Measurements from ENCODE around the gene PHF1. TPM values are rescaled to one million over a fixed set of nuclear protein-coding genes. Genes with fewer than 3 reads are reported as not detected.
A peak's percentile ranks its signal among the peaks of the same experiment; 100 is the strongest.
"Not testable (repeated sequence)": the region's sequence is repeated elsewhere in the genome, so short reads cannot be mapped to it uniquely, and the experiment has no call there.

Gene PHF1
- total RNA-seq (2013) = 17.8 TPM
- polyA plus RNA-seq (10 to 100 TPM in 1 of 3 donors, 1 to 10 TPM in 2; 3.0 to 90.2 (median 3.5) TPM), polyA minus RNA-seq (12.4 and 14.4 TPM in 2 replicates), total RNA-seq (28.8 to 59.2 (median 41.8) reads per million in 11 experiments)

DNA sequence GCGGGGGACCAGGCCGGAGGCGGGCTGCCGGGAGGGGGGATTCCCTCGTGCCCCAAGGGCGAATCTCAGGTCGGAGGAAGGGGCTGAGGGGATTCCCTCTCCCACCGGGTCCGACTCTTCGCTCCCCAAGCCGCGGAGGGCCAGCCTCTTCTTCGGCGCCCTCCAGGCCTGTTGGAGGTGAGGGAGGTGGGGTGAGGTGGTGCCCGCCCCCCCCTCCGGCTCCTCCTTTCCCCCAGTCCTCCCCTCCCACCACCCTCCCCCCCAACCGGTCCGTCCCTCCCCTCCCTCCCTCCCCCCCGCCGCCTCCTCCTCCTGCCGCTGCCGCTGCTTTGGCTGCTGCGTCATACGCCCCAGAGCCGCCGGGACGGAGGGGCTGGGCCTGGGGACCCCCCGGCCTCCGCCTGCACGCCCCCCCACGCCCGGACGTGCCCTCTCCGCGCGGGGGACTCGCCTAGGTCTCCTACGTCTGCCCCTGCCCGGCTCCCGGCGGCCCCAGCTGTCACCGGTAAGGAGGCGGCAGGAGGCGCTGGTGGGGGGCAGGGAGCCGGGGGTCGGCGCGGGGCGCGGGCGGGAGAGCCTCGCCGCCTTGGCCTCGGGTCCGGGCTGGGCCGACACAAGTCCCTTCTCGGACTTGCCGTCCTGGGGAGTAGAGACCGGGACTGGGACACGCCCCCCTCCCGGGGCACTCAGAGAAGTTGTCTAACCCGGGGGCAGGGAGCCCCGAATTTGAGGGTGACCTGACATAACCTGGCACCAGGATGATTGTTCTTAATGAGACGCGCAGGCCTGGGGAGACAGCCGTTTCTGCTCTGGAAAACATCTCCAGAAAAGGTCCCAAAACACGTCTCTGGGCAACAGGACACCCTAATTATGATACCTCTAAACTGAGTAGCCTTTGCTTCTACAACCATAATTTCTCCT lies at the start of gene PHF1:
PHF1 (plus strand) TSS at position 304 of the 921 bp plus-strand sequence. CDS start 1,250 bp downstream, outside the sequence.
- peak within 1 kb of the TSS; percentile 82 to 95 for H3K4me3 Mint-ChIP-seq
- Histone ChIP-seq H3K4me1 (ENCODE audit: control insufficient read depth in 1 of 2, insufficient read depth in 2 of 2, low read length in 2 of 2) (peaks cover 12 to 37% of the 10 kb centered on the region in 2 donors), H2AFZ (ENCODE audit: insufficient read depth, low read depth, low read length, poor library complexity, severe bottlenecking) (peak within 1 kb of the TSS; percentile 85), H3K9ac (ENCODE audit: insufficient read depth, low read length, poor library complexity, severe bottlenecking) (peak within 1 kb of the TSS; percentile 84), H3K27ac (ENCODE audit: low read depth in 1 of 2, low read length in 2 of 2) (peak within 1 kb of the TSS; percentile 81 to 89), H3K27me3 (ENCODE audit: control insufficient read depth in 2 of 2, insufficient read depth in 2 of 2, low read length in 2 of 2) (no peaks in the 10 kb centered on the region), H3K4me3 (replicated peaks in 1 of 3; ENCODE audit: low read depth in 2 of 3, low read length in 3 of 3) (peak within 1 kb of the TSS; percentile 68 to 94 (median 69)), H3K4me2 (replicated peaks; ENCODE audit: extremely low read depth, low read length, poor library complexity, severe bottlenecking) (peak within 1 kb of the TSS; percentile 92), H3K9me3 (replicated peaks in 1 of 2; ENCODE audit: control insufficient read depth in 1 of 2, insufficient read depth in 1 of 2, low read length in 2 of 2) (no peaks in the 10 kb centered on the region), H3K36me3 (replicated peaks in 1 of 2; ENCODE audit: control insufficient read depth in 1 of 2, insufficient read depth in 2 of 2, low read length in 2 of 2) (peaks cover 8 to 53% of the 10 kb centered on the region in 2 donors), H3K79me2 (ENCODE audit: insufficient read depth, low read length) (peaks cover 9% of the 10 kb centered on the region), H4K20me1 (ENCODE audit: insufficient read depth, low read length) (peaks cover 4% of the 10 kb centered on the region)
- no peaks in the 10 kb centered on the region for H3K9me3 Mint-ChIP-seq
- intact Hi-C loops (cut with micrococcal nuclease) = loop anchor here in 1 of 2 donors (1.0 to 10.0 kb wide), 3 partner anchors 20 to 206 kb away; partner anchors contain the start of genes HSD17B8, KIFC1, RING1 and RXRB
- H3K27ac Mint-ChIP-seq = peak within 1 kb of the TSS; percentile 94 to 97 (median 95)
- peaks cover 43 to 49% of the 10 kb centered on the region in 2 donors for H3K36me3 Mint-ChIP-seq
- peaks cover 28% of the 10 kb centered on the region for H3K4me1 Mint-ChIP-seq
- TF ChIP-seq, protein P1, sequence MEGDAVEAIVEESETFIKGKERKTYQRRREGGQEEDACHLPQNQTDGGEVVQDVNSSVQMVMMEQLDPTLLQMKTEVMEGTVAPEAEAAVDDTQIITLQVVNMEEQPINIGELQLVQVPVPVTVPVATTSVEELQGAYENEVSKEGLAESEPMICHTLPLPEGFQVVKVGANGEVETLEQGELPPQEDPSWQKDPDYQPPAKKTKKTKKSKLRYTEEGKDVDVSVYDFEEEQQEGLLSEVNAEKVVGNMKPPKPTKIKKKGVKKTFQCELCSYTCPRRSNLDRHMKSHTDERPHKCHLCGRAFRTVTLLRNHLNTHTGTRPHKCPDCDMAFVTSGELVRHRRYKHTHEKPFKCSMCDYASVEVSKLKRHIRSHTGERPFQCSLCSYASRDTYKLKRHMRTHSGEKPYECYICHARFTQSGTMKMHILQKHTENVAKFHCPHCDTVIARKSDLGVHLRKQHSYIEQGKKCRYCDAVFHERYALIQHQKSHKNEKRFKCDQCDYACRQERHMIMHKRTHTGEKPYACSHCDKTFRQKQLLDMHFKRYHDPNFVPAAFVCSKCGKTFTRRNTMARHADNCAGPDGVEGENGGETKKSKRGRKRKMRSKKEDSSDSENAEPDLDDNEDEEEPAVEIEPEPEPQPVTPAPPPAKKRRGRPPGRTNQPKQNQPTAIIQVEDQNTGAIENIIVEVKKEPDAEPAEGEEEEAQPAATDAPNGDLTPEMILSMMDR (IDR thresholded peaks at IDR 0.05) = peak; percentile 9
- under 1% methylated on average over 42 of the region's 67 CpGs for WGBS (ENCODE audit: insufficient coverage)
- H3K27me3 Mint-ChIP-seq (ENCODE audit: low read depth in 3 of 3) = peaks cover 0 to 2% (median 0%) of the 10 kb centered on the region in 3 donors
- no peak for DNase-seq

DNA sequence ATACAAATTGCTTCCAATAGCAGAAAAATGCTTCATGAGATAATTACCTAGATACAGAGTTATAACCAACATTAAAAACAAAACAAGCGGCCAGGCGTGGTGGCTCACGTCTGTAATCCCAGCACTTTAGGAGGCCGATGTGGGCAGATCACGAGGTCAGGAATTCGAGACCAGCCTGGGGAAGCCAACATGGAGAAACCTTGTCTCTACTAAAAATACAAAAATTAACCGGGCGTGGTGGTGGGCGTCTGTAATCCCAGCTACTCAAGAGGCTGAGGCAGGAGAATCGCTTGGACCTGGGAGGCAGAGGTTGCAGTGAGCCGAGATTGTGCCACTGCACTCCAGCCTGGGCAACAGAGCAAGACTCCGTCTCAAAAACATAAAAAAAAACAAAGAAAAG lies 47.3 kb upstream of the PHF1 start:
- H3K9ac ChIP-seq (ENCODE audit: insufficient read depth, low read length, poor library complexity, severe bottlenecking); H3K4me3 ChIP-seq (replicated peaks in 1 of 3; ENCODE audit: low read depth in 2 of 3, low read length in 3 of 3); H3K4me1 ChIP-seq (ENCODE audit: control insufficient read depth in 1 of 2, insufficient read depth in 2 of 2, low read length in 2 of 2); H3K9me3 ChIP-seq (replicated peaks in 1 of 2; ENCODE audit: control insufficient read depth in 1 of 2, insufficient read depth in 1 of 2, low read length in 2 of 2); H3K27me3 Mint-ChIP-seq (ENCODE audit: low read depth in 3 of 3); H3K9me3 Mint-ChIP-seq; H3K79me2 ChIP-seq (ENCODE audit: insufficient read depth, low read length); H3K4me3 Mint-ChIP-seq; intact Hi-C loops (cut with micrococcal nuclease); H3K4me2 ChIP-seq (replicated peaks; ENCODE audit: extremely low read depth, low read length, poor library complexity, severe bottlenecking); H4K20me1 ChIP-seq (ENCODE audit: insufficient read depth, low read length); DNase-seq; H3K4me1 Mint-ChIP-seq; H2AFZ ChIP-seq (ENCODE audit: insufficient read depth, low read depth, low read length, poor library complexity, severe bottlenecking); H3K27ac Mint-ChIP-seq; H3K27me3 ChIP-seq (ENCODE audit: control insufficient read depth in 2 of 2, insufficient read depth in 2 of 2, low read length in 2 of 2); H3K36me3 ChIP-seq (replicated peaks in 1 of 2; ENCODE audit: control insufficient read depth in 1 of 2, insufficient read depth in 2 of 2, low read length in 2 of 2); H3K36me3 Mint-ChIP-seq; H3K27ac ChIP-seq (ENCODE audit: low read depth in 1 of 2, low read length in 2 of 2): not testable (repeated sequence)
- WGBS (ENCODE audit: insufficient coverage) = no CpG with 5 or more reads among the region's 12 CpGs

DNA sequence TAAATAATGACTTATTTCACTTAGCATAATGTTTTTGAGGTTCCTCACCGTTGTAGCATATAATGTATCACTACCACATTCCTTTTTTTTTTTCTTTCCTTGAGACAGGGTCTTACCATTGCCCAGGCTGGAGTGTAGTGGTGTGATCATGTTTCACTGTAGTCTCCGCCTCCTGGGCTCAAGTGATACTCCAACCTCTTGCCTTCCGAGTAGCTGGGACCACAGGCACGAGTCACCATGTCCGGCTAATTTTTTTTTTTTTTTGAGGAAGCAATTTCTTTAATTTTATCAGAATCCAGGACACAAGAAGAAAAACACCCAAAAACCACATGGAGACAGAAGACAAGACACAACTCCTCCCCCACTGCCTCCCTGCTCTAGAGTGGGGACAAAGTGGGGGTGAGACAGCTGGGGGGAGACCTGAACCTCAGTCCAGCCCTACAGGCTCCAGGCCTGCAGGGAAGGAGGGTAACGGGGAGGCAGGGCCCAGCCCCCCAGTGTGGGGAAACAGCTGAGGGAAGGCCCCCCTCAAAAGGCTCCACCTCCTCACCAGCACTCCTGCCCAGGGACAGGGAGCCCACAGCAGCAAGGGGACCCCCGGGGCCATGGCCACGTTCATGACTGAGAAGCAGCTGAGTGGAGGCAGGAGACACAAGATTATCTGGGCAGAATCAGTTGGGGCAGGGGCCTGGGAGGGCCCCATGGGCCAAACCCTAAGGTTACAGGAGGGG lies 46.2 kb upstream of the PHF1 start:
- H3K27me3 ChIP-seq (ENCODE audit: control insufficient read depth in 2 of 2, insufficient read depth in 2 of 2, low read length in 2 of 2); H3K4me1 Mint-ChIP-seq; H4K20me1 ChIP-seq (ENCODE audit: insufficient read depth, low read length); H3K36me3 ChIP-seq (replicated peaks in 1 of 2; ENCODE audit: control insufficient read depth in 1 of 2, insufficient read depth in 2 of 2, low read length in 2 of 2); H3K4me3 ChIP-seq (replicated peaks in 1 of 3; ENCODE audit: low read depth in 2 of 3, low read length in 3 of 3); H3K4me3 Mint-ChIP-seq; H3K4me2 ChIP-seq (replicated peaks; ENCODE audit: extremely low read depth, low read length, poor library complexity, severe bottlenecking); H3K27ac ChIP-seq (ENCODE audit: low read depth in 1 of 2, low read length in 2 of 2); intact Hi-C loops (cut with micrococcal nuclease); H3K9ac ChIP-seq (ENCODE audit: insufficient read depth, low read length, poor library complexity, severe bottlenecking); H3K4me1 ChIP-seq (ENCODE audit: control insufficient read depth in 1 of 2, insufficient read depth in 2 of 2, low read length in 2 of 2); H3K9me3 ChIP-seq (replicated peaks in 1 of 2; ENCODE audit: control insufficient read depth in 1 of 2, insufficient read depth in 1 of 2, low read length in 2 of 2); H3K27me3 Mint-ChIP-seq (ENCODE audit: low read depth in 3 of 3); H3K79me2 ChIP-seq (ENCODE audit: insufficient read depth, low read length); H3K9me3 Mint-ChIP-seq; H3K36me3 Mint-ChIP-seq: not testable (repeated sequence)
- peak overlapping the region; percentile 21 for H2AFZ ChIP-seq (ENCODE audit: insufficient read depth, low read depth, low read length, poor library complexity, severe bottlenecking)
- no CpG with 5 or more reads among the region's 8 CpGs for WGBS (ENCODE audit: insufficient coverage)
- peak in 2 of 3 donors; percentile 11 to 23 for DNase-seq
- peak overlapping the region in 3 of 7 donors; percentile 41 to 70 (median 57) for H3K27ac Mint-ChIP-seq

Data from CD14-positive monocyte (primary cell).